Dermis blood vessel endothelial cell (primary cell): ENCODE measurements around the gene DSCAML1. TPM values are rescaled to one million over a fixed set of nuclear protein-coding genes. Genes with fewer than 3 reads are reported as not detected.

Experiments used
- DNase-seq: peaks from one replicate; pipeline ENCODE4 v3.0.0; 2010
- total RNA-seq: library from RNA; depleted of rRNA; stranded (reverse); fragments of >200 nt; gene quantifications from 2 replicates; pipeline ENCODE4 v1.2.3, GENCODE V29; 2014

DSCAML1 gene
- total RNA-seq, 1 donor from 2014 or later = under 0.01 TPM

- no peak for DNase-seq
Observed at GRCh38 chr11:117832511-117832910, 35.5 kb upstream of the DSCAML1 start.

GRCh38 chr11:117831661-117832415, 34.8 kb upstream of the DSCAML1 start:
- no peak for DNase-seq

- no peak for DNase-seq
Observed at GRCh38 chr11:117830674-117831351, 33.8 kb upstream of the DSCAML1 start.

GRCh38 chr11:117830072-117830471, 33.1 kb upstream of the DSCAML1 start:
- DNase-seq = no peak

GRCh38 chr11:117829369-117829725, 32.3 kb upstream of the DSCAML1 start:
- no peak for DNase-seq

- peak; percentile 46 for DNase-seq
Observed at GRCh38 chr11:117828611-117829368, 31.8 kb upstream of the DSCAML1 start.

GRCh38 chr11:117827521-117828511, 30.8 kb upstream of the DSCAML1 start:
- DNase-seq = no peak

GRCh38 chr11:117826832-117827231, 29.8 kb upstream of the DSCAML1 start:
- DNase-seq = no peak

- DNase-seq = no peak
Observed at GRCh38 chr11:117826190-117826570, 29.2 kb upstream of the DSCAML1 start.

GRCh38 chr11:117825538-117826189, 28.6 kb upstream of the DSCAML1 start:
- no peak for DNase-seq

GRCh38 chr11:117824571-117825537, 27.8 kb upstream of the DSCAML1 start, which contains the start of gene FXYD2:
Gene FXYD2, minus strand, starts transcription at chr11:117824744. Its CDS starts 66 bp downstream, at chr11:117824678.
- peak; percentile 24 for DNase-seq

- DNase-seq = peak; percentile 76
Observed at GRCh38 chr11:117823946-117824420, 27.0 kb upstream of the DSCAML1 start.

GRCh38 chr11:117823294-117823945, 26.4 kb upstream of the DSCAML1 start:
- peak; percentile 45 for DNase-seq

GRCh38 chr11:117822074-117823033, 25.3 kb upstream of the DSCAML1 start:
- DNase-seq = peak; percentile 57

GRCh38 chr11:117821431-117821830, 24.4 kb upstream of the DSCAML1 start:
- no peak for DNase-seq

GRCh38 chr11:117820516-117820915, 23.5 kb upstream of the DSCAML1 start:
- no peak for DNase-seq

- DNase-seq = no peak
Observed at GRCh38 chr11:117820071-117820470, 23.1 kb upstream of the DSCAML1 start.
